ENCODE data around the gene CNTNAP2.

- TF ChIP-seq CTCF (IDR thresholded peaks at IDR 0.05) (no peak), POLR2A (IDR thresholded peaks at IDR 0.05) (no peak)
These were observed 1554.2 kb downstream of the CNTNAP2 start for GRCh38 chr7:147670759-147671158.

All from lower leg skin (tissue), 3 donors.